Measurements from ENCODE around the gene CRACR2B. TPM values are rescaled to one million over a fixed set of nuclear protein-coding genes. Genes with fewer than 3 reads are reported as not detected.

CRACR2B gene
- total and polyA plus RNA-seq, 2 donors (not counting 1 experiment from before 2014, with no cell fraction given), result 9.7 to 67.7 TPM

DNA sequence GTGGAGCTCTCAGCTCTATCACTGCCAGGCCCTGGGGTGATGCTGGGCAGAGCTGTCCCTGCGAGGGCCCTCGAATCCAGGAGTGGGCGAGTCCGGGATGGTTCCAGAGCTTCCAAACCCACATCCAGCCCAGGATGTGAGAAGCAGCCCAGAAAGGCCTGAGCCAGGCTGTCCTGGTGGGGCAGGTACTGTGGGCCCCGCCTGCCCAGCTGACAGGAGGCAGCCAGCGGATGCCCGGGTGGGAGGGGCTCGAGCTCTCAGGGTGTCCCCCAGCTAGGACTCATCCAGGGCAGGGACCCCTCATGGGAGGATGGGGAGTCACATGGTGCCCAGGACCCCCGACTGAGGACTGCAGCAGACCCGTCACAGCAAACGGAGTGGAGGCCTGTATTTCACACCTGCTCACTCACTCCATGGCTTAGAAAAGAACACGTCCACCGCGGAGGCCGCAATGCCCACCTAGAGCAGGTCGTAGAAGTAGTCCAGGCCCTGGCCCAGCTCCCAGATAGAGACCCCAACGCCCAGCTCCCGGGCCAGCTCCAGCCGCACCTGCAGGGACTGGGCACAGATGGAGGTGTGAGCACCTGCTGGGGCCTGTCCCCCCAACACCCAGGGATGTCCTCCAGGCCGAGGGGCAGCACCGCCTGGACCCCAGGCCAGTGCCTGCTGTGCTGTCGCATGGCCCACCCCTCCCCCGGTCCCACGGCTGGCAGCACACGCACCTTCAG, 41.8 kb downstream of the CRACR2B start:
- Histone ChIP-seq H3K4me1 (ENCODE audit: control insufficient read depth in 2 of 2, insufficient read depth in 2 of 2, low read length in 2 of 2) (no peaks in the 10 kb centered on the region), H3K4me2 (replicated peaks; ENCODE audit: low read depth, low read length, poor library complexity, severe bottlenecking) (no peak overlapping the region), H3K9ac (ENCODE audit: low read length) (no peak overlapping the region), H3K9me3 (ENCODE audit: control extremely low read depth in 1 of 3, control insufficient read depth in 2 of 3, insufficient read depth in 1 of 3, low read length in 2 of 3) (no peaks in the 10 kb centered on the region), H3K27ac (ENCODE audit: low read length in 2 of 2) (no peak overlapping the region), H3K36me3 (replicated peaks in 1 of 2; ENCODE audit: control extremely low read depth in 1 of 2, control insufficient read depth in 1 of 2, extremely low read depth in 1 of 2, insufficient read depth in 2 of 2, low read length in 1 of 2) (peaks cover 0 to 6% of the 10 kb centered on the region in 2 experiments), H3K4me3 (ENCODE audit: control extremely low read depth in 1 of 5, extremely low read depth in 1 of 5, insufficient read depth in 1 of 5, low read depth in 2 of 5, low read length in 4 of 5) (no peak overlapping the region), H2AFZ (ENCODE audit: insufficient read depth, low read depth, low read length, poor library complexity, severe bottlenecking) (no peak overlapping the region), H4K20me1 (ENCODE audit: control insufficient read depth, insufficient read depth, low read length, poor library complexity, severe bottlenecking) (no peaks in the 10 kb centered on the region), H3K27me3 (replicated peaks in 1 of 4; ENCODE audit: control extremely low read depth in 1 of 4, control insufficient read depth in 3 of 4, insufficient read depth in 4 of 4, low read length in 3 of 4) (no peaks in the 10 kb centered on the region), H3K79me2 (ENCODE audit: control insufficient read depth, insufficient read depth, low read length) (no peaks in the 10 kb centered on the region)
- no peak for DNase-seq
- Mint-ChIP-seq H3K4me3 (no peak overlapping the region), H3K27ac (no peak overlapping the region), H3K4me1 (no peaks in the 10 kb centered on the region), H3K27me3 (no peaks in the 10 kb centered on the region), H3K9me3 (ENCODE audit: insufficient read depth) (no peaks in the 10 kb centered on the region)
- POLR2A ChIA-PET, result no interaction called here
- no peak for TF ChIP-seq EZH2 (IDR thresholded peaks at IDR 0.05; ENCODE audit: borderline replicate concordance, insufficient read depth, low read depth, low read length, poor library complexity, severe bottlenecking)
- TF ChIP-seq, protein P1, sequence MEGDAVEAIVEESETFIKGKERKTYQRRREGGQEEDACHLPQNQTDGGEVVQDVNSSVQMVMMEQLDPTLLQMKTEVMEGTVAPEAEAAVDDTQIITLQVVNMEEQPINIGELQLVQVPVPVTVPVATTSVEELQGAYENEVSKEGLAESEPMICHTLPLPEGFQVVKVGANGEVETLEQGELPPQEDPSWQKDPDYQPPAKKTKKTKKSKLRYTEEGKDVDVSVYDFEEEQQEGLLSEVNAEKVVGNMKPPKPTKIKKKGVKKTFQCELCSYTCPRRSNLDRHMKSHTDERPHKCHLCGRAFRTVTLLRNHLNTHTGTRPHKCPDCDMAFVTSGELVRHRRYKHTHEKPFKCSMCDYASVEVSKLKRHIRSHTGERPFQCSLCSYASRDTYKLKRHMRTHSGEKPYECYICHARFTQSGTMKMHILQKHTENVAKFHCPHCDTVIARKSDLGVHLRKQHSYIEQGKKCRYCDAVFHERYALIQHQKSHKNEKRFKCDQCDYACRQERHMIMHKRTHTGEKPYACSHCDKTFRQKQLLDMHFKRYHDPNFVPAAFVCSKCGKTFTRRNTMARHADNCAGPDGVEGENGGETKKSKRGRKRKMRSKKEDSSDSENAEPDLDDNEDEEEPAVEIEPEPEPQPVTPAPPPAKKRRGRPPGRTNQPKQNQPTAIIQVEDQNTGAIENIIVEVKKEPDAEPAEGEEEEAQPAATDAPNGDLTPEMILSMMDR (IDR thresholded peaks at IDR 0.05), result no peak
- intact Hi-C loops (cut with micrococcal nuclease), result no loop called here
- no peak for ATAC-seq (ENCODE audit: low read depth)
- CTCF ChIA-PET, result no interaction called here
- 99% methylated on average over 21 of the region's 25 CpGs for WGBS (ENCODE audit: insufficient coverage)

DNA sequence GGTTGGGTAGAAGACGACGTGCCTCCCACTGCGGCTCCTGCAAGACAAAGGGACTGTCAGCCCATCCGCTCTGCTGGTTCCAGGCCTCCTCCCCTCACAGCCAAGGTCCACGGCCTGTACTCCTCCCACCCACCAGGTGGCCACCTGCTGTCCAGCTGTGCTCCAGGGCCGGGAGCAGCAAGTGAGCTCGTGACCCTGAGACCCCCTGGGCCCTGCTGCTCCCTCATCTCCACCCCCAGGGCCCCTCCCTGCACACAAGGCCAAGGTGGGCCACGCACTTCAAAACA, 42.4 kb downstream of the CRACR2B start:
- DNase-seq (no peak), ATAC-seq (ENCODE audit: low read depth) (no peak)
- peaks cover 0 to 6% of the 10 kb centered on the region in 2 experiments for H3K36me3 ChIP-seq (replicated peaks in 1 of 2; ENCODE audit: control extremely low read depth in 1 of 2, control insufficient read depth in 1 of 2, extremely low read depth in 1 of 2, insufficient read depth in 2 of 2, low read length in 1 of 2)
- Mint-ChIP-seq H3K27me3 (no peaks in the 10 kb centered on the region), H3K9me3 (ENCODE audit: insufficient read depth) (no peaks in the 10 kb centered on the region), H3K4me1 (no peaks in the 10 kb centered on the region), H3K4me3 (no peak overlapping the region), H3K27ac (no peak overlapping the region)
- H3K9me3 ChIP-seq (ENCODE audit: control extremely low read depth in 1 of 3, control insufficient read depth in 2 of 3, insufficient read depth in 1 of 3, low read length in 2 of 3), result no peaks in the 10 kb centered on the region
- no peak overlapping the region for H3K9ac ChIP-seq (ENCODE audit: low read length)
- H3K4me2 ChIP-seq (replicated peaks; ENCODE audit: low read depth, low read length, poor library complexity, severe bottlenecking), result no peak overlapping the region
- no peak overlapping the region for H3K4me3 ChIP-seq (ENCODE audit: control extremely low read depth in 1 of 5, extremely low read depth in 1 of 5, insufficient read depth in 1 of 5, low read depth in 2 of 5, low read length in 4 of 5)
- no peaks in the 10 kb centered on the region for H4K20me1 ChIP-seq (ENCODE audit: control insufficient read depth, insufficient read depth, low read length, poor library complexity, severe bottlenecking)
- ChIA-PET POLR2A (no interaction called here), CTCF (no interaction called here)
- no peaks in the 10 kb centered on the region for H3K4me1 ChIP-seq (ENCODE audit: control insufficient read depth in 2 of 2, insufficient read depth in 2 of 2, low read length in 2 of 2)
- H2AFZ ChIP-seq (ENCODE audit: insufficient read depth, low read depth, low read length, poor library complexity, severe bottlenecking), result no peak overlapping the region
- H3K27me3 ChIP-seq (replicated peaks in 1 of 4; ENCODE audit: control extremely low read depth in 1 of 4, control insufficient read depth in 3 of 4, insufficient read depth in 4 of 4, low read length in 3 of 4), result no peaks in the 10 kb centered on the region
- no peaks in the 10 kb centered on the region for H3K79me2 ChIP-seq (ENCODE audit: control insufficient read depth, insufficient read depth, low read length)
- TF ChIP-seq EZH2 (IDR thresholded peaks at IDR 0.05; ENCODE audit: borderline replicate concordance, insufficient read depth, low read depth, low read length, poor library complexity, severe bottlenecking), result no peak
- TF ChIP-seq, protein P1 (IDR thresholded peaks at IDR 0.05), result no peak
- 88% methylated on average over 8 of the region's 8 CpGs for WGBS (ENCODE audit: insufficient coverage)
- no peak overlapping the region for H3K27ac ChIP-seq (ENCODE audit: low read length in 2 of 2)
- intact Hi-C loops (cut with micrococcal nuclease), result no loop called here
